HG03439 (cell line): ENCODE data around the gene CALCOCO1.
A peak's percentile ranks its signal among the peaks of the same experiment; 100 is the strongest.
"Not testable (repeated sequence)": the region's sequence is repeated elsewhere in the genome, so short reads cannot be mapped to it uniquely, and the experiment has no call there.

Experiments
- ATAC-seq: cut with Tn5 transposase; IDR thresholded peaks from one replicate; pipeline ENCODE4 v1.9.1; 2021; ENCODE audit warnings: mild to moderate bottlenecking, moderate library complexity; ENCODE audit not compliant: unreplicated experiment

CALCOCO1 gene

GRCh38 chr12:53700567-53700966 is 26.7 kb downstream of the CALCOCO1 start:
- ATAC-seq, result no peak

- ATAC-seq, result no peak
These were observed 27.6 kb downstream of the CALCOCO1 start for GRCh38 chr12:53699678-53700025.

GRCh38 chr12:53698948-53699677 is 28.1 kb downstream of the CALCOCO1 start:
- ATAC-seq, result no peak

- no peak for ATAC-seq
These were observed 30.5 kb downstream of the CALCOCO1 start for GRCh38 chr12:53696655-53697331.

GRCh38 chr12:53696285-53696654 is 31.0 kb downstream of the CALCOCO1 start:
- no peak for ATAC-seq

GRCh38 chr12:53695152-53696145 is 31.8 kb downstream of the CALCOCO1 start:
- no peak for ATAC-seq

GRCh38 chr12:53694756-53695151 is 32.5 kb downstream of the CALCOCO1 start:
- ATAC-seq, result no peak

- ATAC-seq, result no peak
These were observed 39.1 kb downstream of the CALCOCO1 start for GRCh38 chr12:53688134-53688533.

- ATAC-seq, result no peak
These were observed 40.8 kb downstream of the CALCOCO1 start for GRCh38 chr12:53686436-53686835.

- ATAC-seq, result no peak
These were observed 42.5 kb downstream of the CALCOCO1 start for GRCh38 chr12:53684654-53685220.

- no peak for ATAC-seq
These were observed 43.3 kb downstream of the CALCOCO1 start for GRCh38 chr12:53683983-53684382.

GRCh38 chr12:53683494-53683893 is 43.8 kb downstream of the CALCOCO1 start:
- ATAC-seq, result no peak

- not testable (repeated sequence) for ATAC-seq
These were observed 47.2 kb downstream of the CALCOCO1 start for GRCh38 chr12:53680061-53680460.

- no peak for ATAC-seq
These were observed 49.5 kb downstream of the CALCOCO1 start for GRCh38 chr12:53677800-53678148.

- no peak for ATAC-seq
These were observed 50.0 kb downstream of the CALCOCO1 start for GRCh38 chr12:53677016-53677799.

- ATAC-seq, result no peak
These were observed 50.6 kb downstream of the CALCOCO1 start for GRCh38 chr12:53676656-53677015.

GRCh38 chr12:53675701-53676607 is 51.3 kb downstream of the CALCOCO1 start, which contains the start of gene ATP5MC2:
Gene ATP5MC2 (minus strand): TSS chr12:53676083. CDS start chr12:53672614, 3,469 bp downstream.
- ATAC-seq, result peak; percentile 96

- ATAC-seq, result no peak
These were observed 52.1 kb downstream of the CALCOCO1 start for GRCh38 chr12:53674977-53675700.

GRCh38 chr12:53670971-53671370 is 56.3 kb downstream of the CALCOCO1 start:
- no peak for ATAC-seq
